Mesendoderm (in vitro differentiated cells): ENCODE results near the gene EIF6.

Experiments
- DNase-seq: peaks from one replicate; pipeline ENCODE4 v3.0.0; 2013
- H2AK5ac ChIP-seq: 2 replicates; pipeline ENCODE4 v1.6.1; 2013; ENCODE audit warnings: low read length, inconsistent platforms
- H2BK120ac ChIP-seq: 2 replicates; pipeline ENCODE4 v1.6.1; 2013; ENCODE audit warnings: low read depth, mild to moderate bottlenecking, low read length, moderate library complexity, mixed read lengths
- H2BK15ac ChIP-seq: replicated peaks from 2 replicates; pipeline ENCODE4 v1.6.1; 2013; ENCODE audit warnings: low read depth, mild to moderate bottlenecking, moderate library complexity
- H2BK5ac ChIP-seq: 2 replicates; pipeline ENCODE4 v1.6.1; 2013; ENCODE audit warnings: low read length, inconsistent platforms
- H3K18ac ChIP-seq: 2 replicates; pipeline ENCODE4 v1.6.1; 2013; ENCODE audit warnings: mild to moderate bottlenecking, low read length, mixed read lengths
- H3K23ac ChIP-seq: one replicate; pipeline ENCODE4 v1.6.1; 2013; ENCODE audit warnings: low read length
- H3K27ac ChIP-seq: 2 replicates; pipeline ENCODE4 v1.5.1; 2013; ENCODE audit warnings: low read depth, mild to moderate bottlenecking, inconsistent platforms, low read length, moderate library complexity
- H3K27me3 ChIP-seq: 2 replicates; pipeline ENCODE4 v1.6.1; 2013; ENCODE audit warnings: low read length, control low read depth, mild to moderate bottlenecking, inconsistent platforms; ENCODE audit not compliant: insufficient read depth, poor library complexity
- H3K36me3 ChIP-seq: 2 replicates; pipeline ENCODE4 v1.6.1; 2013; ENCODE audit warnings: low read length, inconsistent platforms; ENCODE audit not compliant: control insufficient read depth, insufficient read depth
- H3K4ac ChIP-seq: one replicate; pipeline ENCODE4 v1.6.1; 2013; ENCODE audit warnings: low read depth, mild to moderate bottlenecking, low read length, moderate library complexity
- H3K4me1 ChIP-seq: 2 replicates; pipeline ENCODE4 v1.6.1; 2013; ENCODE audit warnings: low read depth, low read length, inconsistent platforms; ENCODE audit not compliant: control insufficient read depth
- H3K4me2 ChIP-seq: 2 replicates; pipeline ENCODE4 v1.6.1; 2013; ENCODE audit warnings: low read length
- H3K4me3 ChIP-seq: 2 replicates; pipeline ENCODE4 v1.5.1; 2013; ENCODE audit warnings: mild to moderate bottlenecking, low read length
- H3K56ac ChIP-seq: one replicate; pipeline ENCODE4 v1.6.1; 2013; ENCODE audit warnings: low read length
- H3K79me1 ChIP-seq: 2 replicates; pipeline ENCODE4 v1.6.1; 2013; ENCODE audit warnings: low read length, inconsistent platforms
- H3K79me2 ChIP-seq: 2 replicates; pipeline ENCODE4 v1.6.1; 2013; ENCODE audit warnings: mild to moderate bottlenecking, low read length; ENCODE audit not compliant: control insufficient read depth, insufficient read depth
- H3K9ac ChIP-seq: 2 replicates; pipeline ENCODE4 v1.6.1; 2013; ENCODE audit warnings: low read length, inconsistent platforms
- H4K5ac ChIP-seq: one replicate; pipeline ENCODE4 v1.6.1; 2013; ENCODE audit warnings: low read length
- H4K8ac ChIP-seq: one replicate; pipeline ENCODE4 v1.6.1; 2013; ENCODE audit warnings: low read depth, mild to moderate bottlenecking, control low read depth, low read length, moderate library complexity
- WGBS: extraction: QIAGEN DNeasy Blood & Tissue Kit; methylation state at CpG from one replicate; pipeline ENCODE4 v1.1.7; 2013; ENCODE audit warnings: low lambda C conversion rate, missing lambda C conversion rate; ENCODE audit not compliant: insufficient coverage; ENCODE audit errors: extremely low coverage; 5-methylcytosine and 5-hydroxymethylcytosine counted together

Gene EIF6

DNA sequence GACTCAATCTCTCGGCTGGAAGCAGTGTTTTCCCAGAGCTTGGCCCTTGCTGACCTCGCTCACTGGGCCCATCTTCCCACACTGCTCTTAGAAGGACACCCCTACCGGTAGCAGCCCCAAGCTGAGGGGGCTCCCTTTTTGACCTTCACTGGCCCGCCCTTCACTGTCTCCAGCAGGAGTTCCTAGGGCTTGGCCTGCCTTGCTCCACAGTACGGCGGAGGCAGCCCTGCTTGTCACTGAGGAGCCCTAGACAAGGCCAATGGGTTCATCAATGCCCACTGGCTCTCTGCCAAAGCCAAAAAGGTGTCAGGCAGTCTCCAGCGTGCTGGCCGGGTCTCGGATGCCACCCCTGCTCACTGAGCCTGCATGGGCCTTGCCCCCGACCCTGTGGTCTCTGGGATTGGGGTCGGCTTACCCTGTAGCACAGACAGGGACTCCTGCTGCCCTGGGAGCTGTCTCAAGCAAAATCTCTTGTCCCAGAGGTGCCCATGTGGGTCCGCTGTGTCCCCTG, 8.8 kb downstream of the EIF6 start:
- Histone ChIP-seq H3K79me2 (no peaks in the 10 kb centered on the region), H3K27ac (no peak overlapping the region), H3K56ac (no peak overlapping the region), H3K4me3 (no peak overlapping the region), H2BK15ac (no peak overlapping the region), H3K18ac (no peak overlapping the region), H4K8ac (no peak overlapping the region), H3K4me2 (no peak overlapping the region), H3K79me1 (no peaks in the 10 kb centered on the region), H3K27me3 (no peaks in the 10 kb centered on the region), H3K23ac (no peak overlapping the region), H3K36me3 (peaks cover 8% of the 10 kb centered on the region), H3K9ac (no peak overlapping the region), H4K5ac (no peak overlapping the region), H2AK5ac (no peak overlapping the region), H3K4ac (no peak overlapping the region), H2BK5ac (no peak overlapping the region), H2BK120ac (no peak overlapping the region), H3K4me1 (peaks cover 2% of the 10 kb centered on the region)
- WGBS = no CpG with 5 or more reads among the region's 12 CpGs
- no peak for DNase-seq

DNA sequence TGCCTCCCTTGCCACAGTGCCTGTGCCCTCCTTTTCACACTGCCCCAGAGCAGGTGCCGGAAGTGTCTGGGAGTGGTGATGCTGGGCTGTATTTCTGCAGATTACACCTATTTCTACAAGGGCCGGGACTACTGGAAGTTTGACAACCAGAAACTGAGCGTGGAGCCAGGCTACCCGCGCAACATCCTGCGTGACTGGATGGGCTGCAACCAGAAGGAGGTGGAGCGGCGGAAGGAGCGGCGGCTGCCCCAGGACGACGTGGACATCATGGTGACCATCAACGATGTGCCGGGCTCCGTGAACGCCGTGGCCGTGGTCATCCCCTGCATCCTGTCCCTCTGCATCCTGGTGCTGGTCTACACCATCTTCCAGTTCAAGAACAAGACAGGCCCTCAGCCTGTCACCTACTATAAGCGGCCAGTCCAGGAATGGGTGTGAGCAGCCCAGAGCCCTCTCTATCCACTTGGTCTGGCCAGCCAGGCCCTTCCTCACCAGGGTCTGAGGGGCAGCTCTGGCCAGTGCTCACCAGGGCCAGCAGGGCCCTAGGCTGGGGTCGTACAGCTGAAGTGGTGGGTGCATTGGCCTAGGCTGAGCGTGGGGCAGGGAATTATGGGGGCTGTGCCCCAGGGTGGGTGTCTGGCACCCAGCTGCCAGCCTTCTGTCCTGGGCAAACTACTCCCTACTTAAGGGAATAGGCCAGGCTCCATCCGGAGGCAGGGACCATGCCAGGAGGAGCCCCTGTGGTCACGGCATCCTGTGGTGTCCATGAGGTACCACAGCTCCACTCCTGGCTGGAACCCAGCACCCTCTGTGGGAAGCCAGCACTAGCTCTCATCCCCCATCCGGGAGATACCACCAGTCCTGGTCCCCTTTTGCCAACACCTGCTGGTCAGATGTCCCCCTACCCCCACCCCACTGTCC, 10.1 kb downstream of the EIF6 start:
- no CpG with 5 or more reads among the region's 24 CpGs for WGBS
- no peak overlapping the region for H2BK5ac ChIP-seq
- H3K56ac ChIP-seq = no peak overlapping the region
- H2BK15ac ChIP-seq = no peak overlapping the region
- no peak overlapping the region for H2BK120ac ChIP-seq
- H3K9ac ChIP-seq = no peak overlapping the region
- no peak for DNase-seq
- no peaks in the 10 kb centered on the region for H3K79me2 ChIP-seq
- no peaks in the 10 kb centered on the region for H3K79me1 ChIP-seq
- no peak overlapping the region for H3K23ac ChIP-seq
- H3K27ac ChIP-seq = no peak overlapping the region
- no peak overlapping the region for H4K8ac ChIP-seq
- no peak overlapping the region for H4K5ac ChIP-seq
- no peak overlapping the region for H3K4ac ChIP-seq
- H3K18ac ChIP-seq = no peak overlapping the region
- H3K4me2 ChIP-seq = no peak overlapping the region
- H3K36me3 ChIP-seq = peaks cover 4% of the 10 kb centered on the region
- no peak overlapping the region for H3K4me3 ChIP-seq
- no peaks in the 10 kb centered on the region for H3K27me3 ChIP-seq
- H3K4me1 ChIP-seq = peaks cover 2% of the 10 kb centered on the region
- H2AK5ac ChIP-seq = no peak overlapping the region

DNA sequence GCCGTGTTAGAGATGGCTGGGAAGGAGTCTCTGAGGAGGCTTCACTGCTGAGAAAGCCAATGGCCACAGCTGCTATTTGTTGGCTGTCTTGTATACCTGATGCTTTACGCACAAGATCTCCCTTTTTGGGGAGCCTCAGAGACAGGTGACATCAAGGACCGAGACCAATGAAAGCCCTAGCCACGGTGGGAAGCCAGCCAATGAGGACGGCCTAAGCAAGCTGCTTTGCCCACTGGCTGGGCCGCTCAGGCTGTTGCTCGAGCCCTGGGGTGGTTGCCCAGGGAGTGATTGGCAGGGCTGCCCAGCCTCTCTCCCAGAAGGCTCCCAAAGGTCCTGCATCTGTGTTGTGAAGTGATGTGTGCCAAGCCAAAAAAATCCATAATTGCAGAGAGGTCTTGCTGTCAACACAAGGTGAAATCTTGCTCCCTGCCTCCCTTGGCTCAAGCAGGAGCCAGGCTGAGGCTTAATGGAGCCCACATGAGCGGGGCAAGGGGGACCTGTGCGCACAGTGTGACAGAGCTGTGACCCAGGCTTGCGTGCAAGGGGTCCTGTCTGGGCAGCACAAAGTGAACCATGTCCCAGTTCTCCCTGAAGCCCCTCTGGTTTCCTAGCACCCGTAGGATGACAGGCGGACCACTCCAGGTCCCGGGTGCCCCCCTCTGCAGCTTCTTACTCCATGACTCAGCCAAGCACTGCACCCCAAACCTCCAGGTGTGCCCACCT, 11.0 kb downstream of the EIF6 start:
- Histone ChIP-seq H3K9ac (no peak overlapping the region), H3K4ac (no peak overlapping the region), H2BK5ac (no peak overlapping the region), H3K4me2 (no peak overlapping the region), H3K79me1 (no peaks in the 10 kb centered on the region), H3K36me3 (peaks cover 1% of the 10 kb centered on the region), H2BK120ac (no peak overlapping the region), H3K4me1 (peaks cover 2% of the 10 kb centered on the region), H4K8ac (no peak overlapping the region), H3K18ac (no peak overlapping the region), H3K56ac (no peak overlapping the region), H3K27me3 (no peaks in the 10 kb centered on the region), H3K23ac (no peak overlapping the region), H2BK15ac (no peak overlapping the region), H4K5ac (no peak overlapping the region), H3K27ac (no peak overlapping the region), H3K79me2 (no peaks in the 10 kb centered on the region), H3K4me3 (no peak overlapping the region), H2AK5ac (no peak overlapping the region)
- DNase-seq = peak; percentile 25
- no CpG with 5 or more reads among the region's 13 CpGs for whole genome bisulfite sequencing

DNA sequence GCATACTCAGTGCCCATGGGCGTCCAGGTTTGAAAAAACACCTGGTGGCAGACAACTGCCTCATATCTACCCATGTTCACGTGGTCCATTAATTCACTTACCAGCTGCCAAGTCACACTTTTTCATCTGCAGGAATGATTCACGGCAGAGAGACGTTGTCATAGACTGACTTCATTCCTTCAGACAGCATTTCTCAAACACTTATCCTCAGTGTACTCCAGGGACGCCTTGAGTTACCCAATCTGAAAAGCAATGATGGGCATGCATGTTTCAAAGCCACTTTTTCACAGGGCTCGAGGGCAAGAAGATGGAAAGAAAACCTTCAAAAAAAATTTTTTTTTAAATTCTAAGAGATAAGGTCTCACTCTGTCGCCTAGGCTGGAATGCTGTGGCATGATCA, 12.7 kb downstream of the EIF6 start:
- no peak overlapping the region for H4K5ac ChIP-seq
- no peak overlapping the region for H2AK5ac ChIP-seq
- peaks cover under 1% of the 10 kb centered on the region for H3K4me1 ChIP-seq
- no peak overlapping the region for H3K27ac ChIP-seq
- DNase-seq = no peak
- no peak overlapping the region for H3K4ac ChIP-seq
- no peak overlapping the region for H2BK15ac ChIP-seq
- H4K8ac ChIP-seq = no peak overlapping the region
- H3K4me3 ChIP-seq = no peak overlapping the region
- no peak overlapping the region for H2BK5ac ChIP-seq
- H3K79me1 ChIP-seq = no peaks in the 10 kb centered on the region
- no CpG with 5 or more reads among the region's 7 CpGs for WGBS
- no peak overlapping the region for H3K4me2 ChIP-seq
- H3K27me3 ChIP-seq = no peaks in the 10 kb centered on the region
- H3K36me3 ChIP-seq = no peaks in the 10 kb centered on the region
- no peak overlapping the region for H2BK120ac ChIP-seq
- no peak overlapping the region for H3K9ac ChIP-seq
- H3K23ac ChIP-seq = no peak overlapping the region
- H3K18ac ChIP-seq = no peak overlapping the region
- H3K56ac ChIP-seq = no peak overlapping the region
- H3K79me2 ChIP-seq = no peaks in the 10 kb centered on the region

- Histone ChIP-seq H3K27me3 (no peaks in the 10 kb centered on the region), H4K8ac (no peak overlapping the region), H3K36me3 (no peaks in the 10 kb centered on the region), H3K23ac (no peak overlapping the region), H3K4me1 (no peaks in the 10 kb centered on the region), H2AK5ac (no peak overlapping the region), H2BK15ac (no peak overlapping the region), H3K27ac (no peak overlapping the region), H2BK120ac (no peak overlapping the region), H3K18ac (no peak overlapping the region), H2BK5ac (no peak overlapping the region), H3K4ac (no peak overlapping the region), H3K79me1 (no peaks in the 10 kb centered on the region), H3K79me2 (no peaks in the 10 kb centered on the region), H3K56ac (no peak overlapping the region), H3K9ac (no peak overlapping the region), H3K4me2 (no peak overlapping the region), H4K5ac (no peak overlapping the region), H3K4me3 (no peak overlapping the region)
- DNase-seq = peak; percentile 84
- WGBS = no CpG with 5 or more reads among the region's 20 CpGs
Measured at GRCh38 chr20:35271073-35271882, 13.3 kb downstream of the EIF6 start.
